Liver (tissue), 3 donors: ENCODE data around the gene CNGA3.

Source experiments
- EGR1 ChIP-seq, 2 donors: IDR thresholded peaks; 2 replicates each; pipeline ENCODE4 v1.6.1; 2016 to 2018; ENCODE audit warnings: antibody characterized with exemption in 2 of 2, low read depth in 2 of 2
- FOXA1 ChIP-seq: IDR thresholded peaks from 2 replicates; pipeline ENCODE4 v1.6.1; 2016; ENCODE audit warnings: antibody characterized with exemption
- GABPA ChIP-seq, 2 donors: IDR thresholded peaks in 1 of 2; conservative IDR thresholded peaks in 1 of 2; 2 replicates each; pipeline ENCODE4 v1.6.1; 2016; ENCODE audit warnings: antibody characterized with exemption in 2 of 2, mild to moderate bottlenecking in 1 of 2, moderate library complexity in 1 of 2
- RAD21 ChIP-seq, 2 donors: IDR thresholded peaks; 2 replicates each; pipeline ENCODE4 v1.6.1; 2016; ENCODE audit warnings: antibody characterized with exemption in 2 of 2, mild to moderate bottlenecking in 2 of 2
- RXRA ChIP-seq, 2 donors: IDR thresholded peaks; 2 replicates each; pipeline ENCODE4 v1.6.1; 2017 to 2018; ENCODE audit warnings: antibody characterized with exemption in 2 of 2, mild to moderate bottlenecking in 1 of 2
- TAF1 ChIP-seq: conservative IDR thresholded peaks from 2 replicates; pipeline ENCODE4 v1.6.1; 2016; ENCODE audit warnings: antibody characterized with exemption, mild to moderate bottlenecking
- YY1 ChIP-seq: IDR thresholded peaks from 2 replicates; pipeline ENCODE4 v1.6.1; 2016; ENCODE audit warnings: antibody characterized with exemption, mild to moderate bottlenecking
- TF ChIP-seq, protein P1 (sequence below): fragments of 150-350 bp; IDR thresholded peaks from 2 replicates; pipeline ENCODE4 v1.5.1; 2017; ENCODE audit warnings: improper control_type of control experiment, low read depth, low read length; ENCODE audit not compliant: missing input control
- TF ChIP-seq, protein P2 (sequence below): IDR thresholded peaks from 2 replicates; pipeline ENCODE4 v1.6.1; 2016; ENCODE audit warnings: antibody characterized with exemption
- TF ChIP-seq, protein P3 (sequence below): IDR thresholded peaks from 2 replicates; pipeline ENCODE4 v1.6.1; 2016; ENCODE audit warnings: antibody characterized with exemption, mild to moderate bottlenecking
- TF ChIP-seq, protein P4 (sequence below): IDR thresholded peaks from 2 replicates; pipeline ENCODE4 v1.6.1; 2016; ENCODE audit warnings: antibody characterized with exemption
- TF ChIP-seq, protein P5 (sequence below): IDR thresholded peaks from 2 replicates; pipeline ENCODE4 v1.6.1; 2016; ENCODE audit warnings: antibody characterized with exemption
- donor health status: healthy.
- donor health status: healthy.

DNA sequence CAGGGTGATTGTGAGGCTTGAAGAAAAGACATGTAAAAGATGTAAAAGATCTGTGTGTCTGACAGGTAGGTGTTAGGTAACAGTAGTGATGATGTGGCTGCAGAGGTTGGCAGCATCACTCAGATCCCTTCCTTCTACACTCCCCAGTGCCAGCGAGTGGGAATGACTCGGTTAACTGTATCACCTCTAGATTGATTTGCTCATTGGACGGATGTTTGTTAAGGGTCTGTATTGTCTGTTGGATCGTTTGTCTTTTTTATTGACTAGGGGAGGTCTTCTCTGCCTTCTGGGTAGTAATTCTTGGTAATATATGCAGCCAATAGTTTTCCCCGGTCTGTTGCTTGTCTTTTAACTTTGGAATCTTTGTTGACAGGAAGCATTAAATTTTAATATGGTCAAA lies 44.8 kb upstream of the CNGA3 start:
- TF ChIP-seq, protein P1, sequence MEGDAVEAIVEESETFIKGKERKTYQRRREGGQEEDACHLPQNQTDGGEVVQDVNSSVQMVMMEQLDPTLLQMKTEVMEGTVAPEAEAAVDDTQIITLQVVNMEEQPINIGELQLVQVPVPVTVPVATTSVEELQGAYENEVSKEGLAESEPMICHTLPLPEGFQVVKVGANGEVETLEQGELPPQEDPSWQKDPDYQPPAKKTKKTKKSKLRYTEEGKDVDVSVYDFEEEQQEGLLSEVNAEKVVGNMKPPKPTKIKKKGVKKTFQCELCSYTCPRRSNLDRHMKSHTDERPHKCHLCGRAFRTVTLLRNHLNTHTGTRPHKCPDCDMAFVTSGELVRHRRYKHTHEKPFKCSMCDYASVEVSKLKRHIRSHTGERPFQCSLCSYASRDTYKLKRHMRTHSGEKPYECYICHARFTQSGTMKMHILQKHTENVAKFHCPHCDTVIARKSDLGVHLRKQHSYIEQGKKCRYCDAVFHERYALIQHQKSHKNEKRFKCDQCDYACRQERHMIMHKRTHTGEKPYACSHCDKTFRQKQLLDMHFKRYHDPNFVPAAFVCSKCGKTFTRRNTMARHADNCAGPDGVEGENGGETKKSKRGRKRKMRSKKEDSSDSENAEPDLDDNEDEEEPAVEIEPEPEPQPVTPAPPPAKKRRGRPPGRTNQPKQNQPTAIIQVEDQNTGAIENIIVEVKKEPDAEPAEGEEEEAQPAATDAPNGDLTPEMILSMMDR: no peak
- no peak for TF ChIP-seq YY1
- TF ChIP-seq, protein P2, sequence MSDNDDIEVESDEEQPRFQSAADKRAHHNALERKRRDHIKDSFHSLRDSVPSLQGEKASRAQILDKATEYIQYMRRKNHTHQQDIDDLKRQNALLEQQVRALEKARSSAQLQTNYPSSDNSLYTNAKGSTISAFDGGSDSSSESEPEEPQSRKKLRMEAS: no peak
- TF ChIP-seq FOXA1: no peak
- no peak for TF ChIP-seq TAF1
- TF ChIP-seq, protein P3, sequence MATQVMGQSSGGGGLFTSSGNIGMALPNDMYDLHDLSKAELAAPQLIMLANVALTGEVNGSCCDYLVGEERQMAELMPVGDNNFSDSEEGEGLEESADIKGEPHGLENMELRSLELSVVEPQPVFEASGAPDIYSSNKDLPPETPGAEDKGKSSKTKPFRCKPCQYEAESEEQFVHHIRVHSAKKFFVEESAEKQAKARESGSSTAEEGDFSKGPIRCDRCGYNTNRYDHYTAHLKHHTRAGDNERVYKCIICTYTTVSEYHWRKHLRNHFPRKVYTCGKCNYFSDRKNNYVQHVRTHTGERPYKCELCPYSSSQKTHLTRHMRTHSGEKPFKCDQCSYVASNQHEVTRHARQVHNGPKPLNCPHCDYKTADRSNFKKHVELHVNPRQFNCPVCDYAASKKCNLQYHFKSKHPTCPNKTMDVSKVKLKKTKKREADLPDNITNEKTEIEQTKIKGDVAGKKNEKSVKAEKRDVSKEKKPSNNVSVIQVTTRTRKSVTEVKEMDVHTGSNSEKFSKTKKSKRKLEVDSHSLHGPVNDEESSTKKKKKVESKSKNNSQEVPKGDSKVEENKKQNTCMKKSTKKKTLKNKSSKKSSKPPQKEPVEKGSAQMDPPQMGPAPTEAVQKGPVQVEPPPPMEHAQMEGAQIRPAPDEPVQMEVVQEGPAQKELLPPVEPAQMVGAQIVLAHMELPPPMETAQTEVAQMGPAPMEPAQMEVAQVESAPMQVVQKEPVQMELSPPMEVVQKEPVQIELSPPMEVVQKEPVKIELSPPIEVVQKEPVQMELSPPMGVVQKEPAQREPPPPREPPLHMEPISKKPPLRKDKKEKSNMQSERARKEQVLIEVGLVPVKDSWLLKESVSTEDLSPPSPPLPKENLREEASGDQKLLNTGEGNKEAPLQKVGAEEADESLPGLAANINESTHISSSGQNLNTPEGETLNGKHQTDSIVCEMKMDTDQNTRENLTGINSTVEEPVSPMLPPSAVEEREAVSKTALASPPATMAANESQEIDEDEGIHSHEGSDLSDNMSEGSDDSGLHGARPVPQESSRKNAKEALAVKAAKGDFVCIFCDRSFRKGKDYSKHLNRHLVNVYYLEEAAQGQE: no peak
- TF ChIP-seq, protein P4, sequence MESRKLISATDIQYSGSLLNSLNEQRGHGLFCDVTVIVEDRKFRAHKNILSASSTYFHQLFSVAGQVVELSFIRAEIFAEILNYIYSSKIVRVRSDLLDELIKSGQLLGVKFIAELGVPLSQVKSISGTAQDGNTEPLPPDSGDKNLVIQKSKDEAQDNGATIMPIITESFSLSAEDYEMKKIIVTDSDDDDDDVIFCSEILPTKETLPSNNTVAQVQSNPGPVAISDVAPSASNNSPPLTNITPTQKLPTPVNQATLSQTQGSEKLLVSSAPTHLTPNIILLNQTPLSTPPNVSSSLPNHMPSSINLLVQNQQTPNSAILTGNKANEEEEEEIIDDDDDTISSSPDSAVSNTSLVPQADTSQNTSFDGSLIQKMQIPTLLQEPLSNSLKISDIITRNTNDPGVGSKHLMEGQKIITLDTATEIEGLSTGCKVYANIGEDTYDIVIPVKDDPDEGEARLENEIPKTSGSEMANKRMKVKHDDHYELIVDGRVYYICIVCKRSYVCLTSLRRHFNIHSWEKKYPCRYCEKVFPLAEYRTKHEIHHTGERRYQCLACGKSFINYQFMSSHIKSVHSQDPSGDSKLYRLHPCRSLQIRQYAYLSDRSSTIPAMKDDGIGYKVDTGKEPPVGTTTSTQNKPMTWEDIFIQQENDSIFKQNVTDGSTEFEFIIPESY: no peak
- no peak for TF ChIP-seq GABPA (IDR thresholded peaks at IDR 0.05 in 1 of 2, conservative IDR thresholded peaks at IDR 0.05 in 1 of 2)
- no peak for TF ChIP-seq RXRA (IDR thresholded peaks at IDR 0.05)
- TF ChIP-seq EGR1 (IDR thresholded peaks at IDR 0.05; ENCODE audit: low read depth in 2 of 2): no peak
- TF ChIP-seq RAD21 (IDR thresholded peaks at IDR 0.05): no peak
- TF ChIP-seq, protein P5, sequence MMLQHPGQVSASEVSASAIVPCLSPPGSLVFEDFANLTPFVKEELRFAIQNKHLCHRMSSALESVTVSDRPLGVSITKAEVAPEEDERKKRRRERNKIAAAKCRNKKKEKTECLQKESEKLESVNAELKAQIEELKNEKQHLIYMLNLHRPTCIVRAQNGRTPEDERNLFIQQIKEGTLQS: no peak
